K562 (cell line): ENCODE measurements around the gene LONRF3. TPM values are rescaled to one million over a fixed set of nuclear protein-coding genes. Genes with fewer than 3 reads are reported as not detected.

ENCODE experiments used
- BHLHE40 ChIP-seq: IDR thresholded peaks from 2 replicates; pipeline ENCODE4 v1.6.1; 2011; ENCODE audit warnings: low read length, improper control_type of control experiment
- CBX5 ChIP-seq: IDR thresholded peaks from 2 replicates; pipeline ENCODE4 v1.6.1; 2014; ENCODE audit warnings: low read depth, borderline replicate concordance
- ETV5 ChIP-seq: sonication (generic); formaldehyde crosslinking; IDR thresholded peaks from 2 replicates; pipeline ENCODE4 v1.4.0; 2020; ENCODE audit warnings: low read depth, mild to moderate bottlenecking, missing genetic modification reagents
- GATAD2B ChIP-seq: fragments of 450-650 bp; IDR thresholded peaks from 2 replicates; pipeline ENCODE4 v1.6.1; 2017; ENCODE audit warnings: mild to moderate bottlenecking, borderline replicate concordance
- IRF9 ChIP-seq: fragments of 450-650 bp; IDR thresholded peaks from 2 replicates; pipeline ENCODE4 v1.6.1; 2016; ENCODE audit warnings: missing biosample characterization, missing genetic modification characterization
- JUND ChIP-seq, 2 experiments: IDR thresholded peaks; 2 replicates in 1 of 2; 3 replicates in 1 of 2; pipeline ENCODE4 v1.6.1; 2011; ENCODE audit warnings: borderline replicate concordance in 2 of 2, low read depth in 2 of 2, low read length in 2 of 2, improper control_type of control experiment in 1 of 2, missing biosample characterization in 1 of 2, missing genetic modification characterization in 1 of 2, missing genetic modification reagents in 1 of 2
- SRSF9 ChIP-seq: fragments of 200-400 bp; formaldehyde crosslinking; IDR thresholded peaks from 2 replicates; pipeline ENCODE4 v1.6.1; 2017; ENCODE audit warnings: low read depth, low read length, borderline replicate concordance
- STAT5B ChIP-seq: fragments of 250-450 bp; sonication (Bioruptor Pico); IDR thresholded peaks from 2 replicates; pipeline ENCODE4 v1.8.0; 2021; ENCODE audit warnings: mild to moderate bottlenecking, inconsistent platforms
- TCF15 ChIP-seq: fragments of 250-450 bp; sonication (Bioruptor Pico); IDR thresholded peaks from 2 replicates; pipeline ENCODE4 v1.8.0; 2022; ENCODE audit warnings: moderate library complexity, mild to moderate bottlenecking, inconsistent platforms
- TCF7 ChIP-seq: sonication (generic); IDR thresholded peaks from 2 replicates; pipeline ENCODE4 v1.6.1; 2016; ENCODE audit warnings: antibody characterized with exemption, borderline replicate concordance
- YY1 ChIP-seq, 3 experiments: IDR thresholded peaks; 2 replicates each; pipeline ENCODE4 v1.6.1; 2011; ENCODE audit warnings: low read length in 2 of 3, mild to moderate bottlenecking in 2 of 3, moderate library complexity in 2 of 3, borderline replicate concordance in 1 of 3, control low read depth in 1 of 3, low read depth in 1 of 3; ENCODE audit not compliant: insufficient read depth in 3 of 3, insufficient replicate concordance in 2 of 3, control insufficient read depth in 1 of 3, insufficient read length in 1 of 3; ENCODE audit errors: extremely low read depth in 1 of 3
- ZBTB9 ChIP-seq: fragments of 450-650 bp; formaldehyde crosslinking; IDR thresholded peaks from 2 replicates; pipeline ENCODE4 v1.4.0; 2020; ENCODE audit warnings: mild to moderate bottlenecking, moderate library complexity
- ZNF518B ChIP-seq: fragments of 250-450 bp; sonication (Bioruptor Pico); IDR thresholded peaks from 2 replicates; pipeline ENCODE4 v1.5.0; 2021; ENCODE audit warnings: mild to moderate bottlenecking, moderate library complexity
- ZNF609 ChIP-seq: sonication (generic); formaldehyde crosslinking; IDR thresholded peaks from 2 replicates; pipeline ENCODE4 v1.8.1; 2023; ENCODE audit warnings: missing genetic modification reagents, mild to moderate bottlenecking, borderline replicate concordance
- ZNF644 ChIP-seq: fragments of 200-800 bp; sonication (Bioruptor generic); IDR thresholded peaks from 2 replicates; pipeline ENCODE4 v1.6.1; 2016; ENCODE audit warnings: low read depth, missing genetic modification characterization, missing compliant biosample characterization
- polyA plus RNA-seq, 8 experiments: library from polyadenylated mRNA; depleted of rRNA in 4 of 8; stranded (reverse) in 5 of 8; unstranded in 3 of 8; fragments of >200 nt; fragmentation: Nextera tagmentation in 2 of 8; fragmentation: Illumina TruSeq in 1 of 8; extraction: Ambion mirVana in 2 of 8; extraction: Trizol in 1 of 8; gene quantifications; 2 replicates each; pipeline versions ENCODE4 v1.2.1 to v1.2.3, GENCODE V29; 2011 to 2014; ENCODE audit warnings: inconsistent platforms in 1 of 8, missing spikeins in 1 of 8
- total RNA-seq, 7 experiments: library from RNA; depleted of rRNA in 6 of 7; stranded (reverse); fragments of >200 nt in 6 of 7; fragmentation: Illumina TruSeq in 2 of 7; extraction: Trizol in 2 of 7; gene quantifications; 2 replicates each; pipeline versions ENCODE4 v1.2.1 to v1.2.3, GENCODE V29; 2011 to 2021; ENCODE audit warnings: low replicate concordance in 1 of 7

Gene LONRF3
- total and polyA plus RNA-seq, 9 of the 15 experiments (the other 6 are each of a cell fraction or from before 2014, with no cell fraction given): 1.3 to 22.0 (median 8.7) TPM

GRCh38 chrX:118943102-118943501 is 31.3 kb upstream of the LONRF3 start (continued):
- TF ChIP-seq STAT5B (CRISPR knock-in tag): no peak
- TF ChIP-seq IRF9 (tag): no peak
- no peak for TF ChIP-seq SRSF9
- no peak for TF ChIP-seq ETV5 (CRISPR knock-in tag)
- TF ChIP-seq TCF7: no peak
- TF ChIP-seq JUND (IDR thresholded peaks at IDR 0.05; ENCODE audit: borderline replicate concordance, low read depth, low read length): no peak
- no peak for TF ChIP-seq JUND (tag; IDR thresholded peaks at IDR 0.05; ENCODE audit: borderline replicate concordance, low read depth, low read length)
- no peak for TF ChIP-seq BHLHE40
- no peak for TF ChIP-seq ZNF518B (CRISPR knock-in tag)
- no peak for TF ChIP-seq ZNF609 (CRISPR knock-in tag)
- no peak for TF ChIP-seq ZNF644
- TF ChIP-seq YY1 (IDR thresholded peaks at IDR 0.05; ENCODE audit: borderline replicate concordance in 1 of 3, control insufficient read depth in 1 of 3, extremely low read depth in 1 of 3, insufficient read depth in 3 of 3, insufficient read length in 1 of 3, insufficient replicate concordance in 2 of 3, low read depth in 1 of 3, low read length in 2 of 3): no peak
- no peak for TF ChIP-seq GATAD2B
- TF ChIP-seq TCF15: no peak
- TF ChIP-seq ZBTB9 (CRISPR knock-in tag): no peak
- TF ChIP-seq CBX5: no peak
